ENCODE results near the gene FNBP1L.

The FNBP1L gene

GRCh38 chr1:93595743-93596142 is 147.8 kb downstream of the FNBP1L start:
- DNase-seq: no peak

DNA sequence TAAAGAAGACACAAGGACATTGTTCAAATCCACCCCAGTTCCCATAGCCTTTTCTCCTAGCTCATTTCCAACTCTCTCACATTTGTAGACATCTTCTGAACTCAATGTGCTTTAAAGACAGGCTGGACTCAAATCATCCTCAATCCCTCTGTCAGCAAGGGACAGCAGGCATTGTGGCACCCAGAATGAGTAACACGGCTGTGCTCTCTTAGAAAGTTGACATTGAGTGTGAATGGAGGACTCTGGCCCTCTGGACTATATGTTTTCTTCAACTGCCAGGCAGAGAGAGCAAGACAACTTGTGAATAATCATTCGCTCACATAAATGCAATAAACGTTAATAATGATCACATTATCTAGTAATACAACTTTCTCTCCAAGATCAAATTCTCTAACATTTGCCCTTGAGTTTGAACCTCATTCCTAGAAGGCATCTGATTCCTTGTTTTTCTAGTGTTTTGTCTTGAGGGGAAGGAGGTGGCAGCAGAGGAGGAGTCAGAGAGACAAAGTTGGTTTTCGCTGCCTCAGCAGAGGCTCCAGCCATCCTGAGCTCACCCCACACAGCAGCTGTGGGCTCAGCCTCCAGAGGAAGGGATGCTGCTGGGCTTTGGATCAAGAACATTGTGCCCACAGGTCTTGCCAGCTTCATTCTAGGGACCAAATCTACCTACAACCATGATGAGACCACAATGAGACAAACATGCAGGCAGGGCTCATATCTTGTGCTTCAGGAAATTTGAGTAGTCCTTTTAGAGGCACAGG is 148.6 kb downstream of the FNBP1L start:
- DNase-seq: no peak

GRCh38 chr1:93597709-93598108 is 149.8 kb downstream of the FNBP1L start:
- DNase-seq: no peak

DNA sequence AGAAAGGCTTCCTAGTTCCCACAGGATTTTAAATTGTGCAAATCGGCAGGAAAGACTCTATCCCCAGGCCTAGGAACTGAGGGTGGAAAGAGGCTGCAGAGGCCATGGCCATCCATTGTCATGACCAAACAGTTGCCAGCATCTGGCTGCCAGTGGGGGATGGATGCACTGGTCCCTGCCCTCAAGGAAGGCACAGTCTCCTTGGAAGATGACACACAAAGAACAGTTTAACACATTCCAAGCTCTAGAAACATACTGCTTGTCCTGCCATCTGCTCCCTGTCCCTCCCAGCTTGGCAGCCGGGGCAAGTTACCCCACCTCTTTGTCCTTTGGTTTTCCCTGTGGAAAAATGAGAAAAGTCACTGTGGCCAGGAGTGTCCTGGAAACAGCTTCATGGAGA is 150.5 kb downstream of the FNBP1L start:
- no peak for DNase-seq

DNA sequence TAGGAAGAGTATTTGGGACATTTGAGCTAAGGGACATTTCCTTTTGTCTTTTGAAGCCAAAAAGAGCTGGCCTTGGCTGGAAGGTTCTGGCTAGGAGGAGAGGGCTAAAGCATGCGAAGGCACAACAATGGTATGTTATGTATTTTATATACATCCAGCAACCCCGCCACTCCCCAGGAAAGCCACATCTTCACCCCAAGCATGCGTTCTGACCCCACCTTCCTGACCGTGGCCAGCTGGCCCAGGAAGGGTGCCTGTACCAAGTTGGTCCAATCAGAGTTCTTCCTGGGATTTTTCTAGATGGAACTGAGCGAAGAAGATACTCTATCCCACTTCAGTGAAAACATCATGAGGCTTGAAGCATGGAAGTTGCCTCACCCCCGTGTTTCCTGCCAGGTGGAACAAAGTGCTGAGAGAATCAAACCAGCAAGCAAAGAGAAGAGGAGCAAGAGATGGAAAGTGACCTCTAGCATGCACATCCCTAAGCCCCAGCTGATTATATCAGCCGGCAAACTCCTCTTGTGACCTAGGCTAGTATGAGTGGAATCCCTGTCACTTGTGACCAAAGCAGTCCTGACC is 151.0 kb downstream of the FNBP1L start:
- no peak for DNase-seq

DNA sequence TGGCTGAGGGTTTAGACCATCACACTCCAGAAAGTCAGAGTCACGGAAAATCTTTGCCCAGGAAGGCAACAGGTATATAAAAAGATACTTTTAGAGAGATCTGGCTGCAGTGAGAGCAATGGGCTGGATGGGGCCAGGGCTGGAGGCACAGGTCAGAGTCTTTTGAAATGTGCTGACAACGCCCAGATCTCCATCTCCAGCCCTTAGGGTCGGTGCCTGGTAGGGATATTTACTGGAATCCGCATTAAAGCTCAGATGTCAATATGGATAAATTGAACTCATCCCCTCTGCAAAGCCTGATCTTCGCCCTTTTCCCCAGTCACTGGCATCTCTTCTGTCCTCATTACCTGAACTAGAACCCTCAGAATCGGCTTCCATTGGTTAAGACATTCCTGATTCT is 151.6 kb downstream of the FNBP1L start:
- DNase-seq: no peak

GRCh38 chr1:93600663-93601062 is 152.7 kb downstream of the FNBP1L start:
- no peak for DNase-seq

DNA sequence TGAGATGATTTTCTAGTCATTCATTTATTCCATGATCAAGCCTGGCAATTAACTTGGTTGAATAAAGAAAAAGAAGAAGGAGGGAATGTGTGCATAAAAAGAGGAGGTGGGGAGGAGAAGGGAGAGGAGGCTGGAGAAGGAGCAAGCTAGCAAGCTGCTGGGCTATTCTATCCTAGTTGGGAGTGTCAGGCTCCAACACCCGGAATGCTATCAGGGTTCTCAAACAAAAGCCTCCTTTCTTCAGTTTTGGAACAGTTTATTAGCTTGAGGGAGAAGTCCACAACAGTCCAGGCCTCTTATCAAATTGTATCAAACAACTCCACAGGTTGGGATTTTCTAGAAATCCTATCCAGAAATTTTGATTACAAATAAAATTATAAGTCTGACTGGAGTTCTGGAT is 153.8 kb downstream of the FNBP1L start:
- no peak for DNase-seq

DNA sequence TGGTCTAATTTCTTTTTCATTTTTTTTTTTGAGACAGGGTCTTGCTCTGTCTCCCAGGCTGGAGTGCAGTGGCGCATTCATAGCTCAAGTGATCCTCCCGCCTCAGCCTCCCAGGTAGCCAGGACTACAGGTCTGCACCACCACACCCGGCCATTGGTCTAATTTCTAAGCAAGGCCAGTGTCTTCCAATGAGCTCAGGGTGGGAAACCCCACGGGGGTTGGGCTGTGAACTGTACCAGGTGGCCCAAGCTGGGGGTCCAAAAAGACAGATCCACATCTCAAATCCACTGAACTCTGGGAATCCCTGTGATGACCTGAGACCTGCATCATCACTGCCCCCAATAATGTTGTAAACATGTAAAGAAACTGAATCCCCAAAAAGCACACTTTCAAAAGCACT is 154.2 kb downstream of the FNBP1L start:
- no peak for DNase-seq

GRCh38 chr1:93603106-93603505 is 155.2 kb downstream of the FNBP1L start:
- no peak for DNase-seq

- DNase-seq: no peak
Observed at GRCh38 chr1:93603601-93604000, 155.7 kb downstream of the FNBP1L start.

All from inflammatory macrophage treated with lipopolysaccharide for 4 hours (primary cell).